ENCODE results near the gene DOK6. TPM values are rescaled to one million over a fixed set of nuclear protein-coding genes. Genes with fewer than 3 reads are reported as not detected.

Gene DOK6
- total and polyA plus RNA-seq, 2 of the 13 experiments (the other 11 are each of a cell fraction or from before 2014, with no cell fraction given): 17.0 to 17.2 TPM

- TF ChIP-seq EP300 (IDR thresholded peaks at IDR 0.05; ENCODE audit: low read depth in 2 of 2, low read length in 2 of 2) (peak; percentile 85 to 99; a peak in 3 of 4 replicates), EP300 (CRISPR knock-in tag; IDR thresholded peaks at IDR 0.05; ENCODE audit: borderline replicate concordance) (peak; percentile 98), HOXA7 (CRISPR knock-in tag; IDR thresholded peaks at IDR 0.05) (no peak), ZNF639 (CRISPR knock-in tag; conservative IDR thresholded peaks at IDR 0.05) (no peak), ZSCAN20 (CRISPR knock-in tag; IDR thresholded peaks at IDR 0.05; ENCODE audit: borderline replicate concordance) (no peak), BCLAF1 (IDR thresholded peaks at IDR 0.05) (no peak), NCOA1 (CRISPR knock-in tag; IDR thresholded peaks at IDR 0.05) (no peak; the same call in 1 of the 2 replicates), CHCHD3 (CRISPR knock-in tag; IDR thresholded peaks at IDR 0.05) (no peak), ZKSCAN8 (CRISPR knock-in tag; IDR thresholded peaks at IDR 0.05; ENCODE audit: borderline replicate concordance) (peak; percentile 77; the same call in 1 of the 2 replicates), GRHL1 (CRISPR knock-in tag; conservative IDR thresholded peaks at IDR 0.05) (no peak), CAMTA2 (CRISPR knock-in tag; IDR thresholded peaks at IDR 0.05; ENCODE audit: borderline replicate concordance) (no peak), ZNF263 (CRISPR knock-in tag; IDR thresholded peaks at IDR 0.05) (no peak), ZMAT5 (CRISPR knock-in tag; IDR thresholded peaks at IDR 0.05; ENCODE audit: borderline replicate concordance, low read depth) (no peak), RERE (CRISPR knock-in tag; IDR thresholded peaks at IDR 0.05; ENCODE audit: low read depth) (peak; percentile 81), ZBTB44 (CRISPR knock-in tag; IDR thresholded peaks at IDR 0.05) (no peak)
Observed at GRCh38 chr18:69358212-69358895, 42.3 kb upstream of the DOK6 start (continued).
